Activated T-cell treated with anti-CD3 and anti-CD28 coated beads, Interleukin-2, amount 50 U/mL, for 4 hours (primary cell): ENCODE results near the gene UBL4B. TPM values are rescaled to one million over a fixed set of nuclear protein-coding genes. Genes with fewer than 3 reads are reported as not detected.

Source experiments
- ATAC-seq, 2 donors: fragments of 200-7000 bp; cut with Tn5 transposase; one replicate each; pipeline ENCODE4 v1.10.0; 2021
- DNase-seq: peaks from one replicate; pipeline ENCODE4 v3.0.0-alpha.2; 2020
- H3K27me3 Mint-ChIP-seq: one replicate; pipeline ENCODE4 v1.8.0; 2021; ENCODE audit warnings: low read depth, mixed read lengths
- H3K36me3 Mint-ChIP-seq: one replicate; pipeline ENCODE4 v1.8.0; 2022; ENCODE audit warnings: mixed read lengths; ENCODE audit not compliant: insufficient read depth
- H3K4me1 Mint-ChIP-seq: one replicate; pipeline ENCODE4 v1.8.0; 2021; ENCODE audit warnings: low read depth, mixed read lengths
- H3K4me3 Mint-ChIP-seq: one replicate; pipeline ENCODE4 v1.8.0; 2021; ENCODE audit warnings: mild to moderate bottlenecking, moderate library complexity, mixed read lengths
- H3K9me3 Mint-ChIP-seq: one replicate; pipeline ENCODE4 v1.8.0; 2021; ENCODE audit warnings: mixed read lengths
- total RNA-seq, 3 donors: library from RNA; stranded (reverse); gene quantifications; one replicate each; pipeline ENCODE4 v1.2.1, GENCODE V29; 2021

Gene UBL4B
- total RNA-seq, 3 donors from 2014 or later, result not detected

DNA sequence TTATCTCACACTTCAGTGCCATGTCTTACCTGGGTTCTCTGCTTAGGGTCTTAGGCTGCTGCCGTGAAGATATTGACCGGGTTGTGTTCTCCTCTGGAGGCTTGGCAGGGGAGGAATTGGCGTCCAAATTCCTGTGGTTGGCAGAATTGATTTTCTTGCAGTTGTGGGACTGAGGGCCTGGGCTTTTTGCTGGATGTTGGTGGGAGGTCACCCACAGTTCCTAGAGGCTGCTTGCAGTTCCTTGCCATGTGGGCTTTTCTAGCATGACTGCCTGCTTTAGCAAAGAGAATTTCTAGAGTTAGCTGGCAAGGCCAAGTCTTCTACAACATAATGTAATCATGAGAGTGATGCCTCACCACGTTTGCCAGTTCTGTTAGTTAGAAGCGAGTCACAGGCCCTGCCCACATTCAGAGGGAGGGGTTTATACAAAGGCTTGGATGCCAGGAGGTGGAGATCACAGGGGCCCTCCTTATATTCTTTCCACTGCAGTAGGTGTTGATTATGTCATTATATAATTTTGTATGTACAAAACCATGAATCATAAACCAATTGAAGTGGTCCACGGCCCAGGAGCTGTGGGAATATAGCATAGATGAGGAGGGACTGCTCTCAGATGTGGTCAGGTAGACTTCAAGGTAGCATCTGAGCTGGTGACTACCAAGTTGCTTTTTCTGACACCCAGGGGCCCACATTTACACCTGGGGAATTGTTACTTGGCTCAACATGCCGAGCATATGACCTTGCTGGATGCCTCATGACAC is 6.6 kb downstream of the UBL4B start:
- ATAC-seq, result peak; percentile 80 to 83
- H3K36me3 Mint-ChIP-seq, result no peaks in the 10 kb centered on the region
- H3K9me3 Mint-ChIP-seq, result no peaks in the 10 kb centered on the region
- peaks cover 31% of the 10 kb centered on the region for H3K27me3 Mint-ChIP-seq
- DNase-seq, result no peak
- H3K4me1 Mint-ChIP-seq, result peaks cover 5% of the 10 kb centered on the region
- no peak overlapping the region for H3K4me3 Mint-ChIP-seq

DNA sequence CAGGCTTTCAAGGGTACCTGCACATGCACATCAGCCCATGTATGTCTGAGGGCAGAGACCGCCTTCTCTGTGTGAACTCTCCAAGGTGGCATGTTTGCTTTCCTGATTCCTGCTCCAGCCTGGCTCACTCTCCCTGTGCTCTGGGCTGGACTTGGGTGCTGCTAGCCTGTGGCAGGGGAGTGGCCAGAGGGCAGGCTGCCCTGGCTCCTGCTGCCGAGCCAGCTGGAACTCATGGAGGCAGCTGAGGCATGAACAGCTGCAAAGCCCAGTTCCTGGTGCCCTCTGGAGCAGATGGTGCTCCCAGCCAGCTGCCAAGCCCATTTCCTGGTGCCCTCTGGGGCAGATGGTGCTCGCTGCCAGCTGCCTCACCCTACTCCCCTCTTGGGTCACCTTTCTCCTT is 7.6 kb downstream of the UBL4B start:
- no peak for ATAC-seq
- DNase-seq, result no peak
- H3K27me3 Mint-ChIP-seq, result peaks cover 33% of the 10 kb centered on the region
- H3K4me1 Mint-ChIP-seq, result peaks cover 5% of the 10 kb centered on the region
- H3K9me3 Mint-ChIP-seq, result no peaks in the 10 kb centered on the region
- no peak overlapping the region for H3K4me3 Mint-ChIP-seq
- no peaks in the 10 kb centered on the region for H3K36me3 Mint-ChIP-seq

DNA sequence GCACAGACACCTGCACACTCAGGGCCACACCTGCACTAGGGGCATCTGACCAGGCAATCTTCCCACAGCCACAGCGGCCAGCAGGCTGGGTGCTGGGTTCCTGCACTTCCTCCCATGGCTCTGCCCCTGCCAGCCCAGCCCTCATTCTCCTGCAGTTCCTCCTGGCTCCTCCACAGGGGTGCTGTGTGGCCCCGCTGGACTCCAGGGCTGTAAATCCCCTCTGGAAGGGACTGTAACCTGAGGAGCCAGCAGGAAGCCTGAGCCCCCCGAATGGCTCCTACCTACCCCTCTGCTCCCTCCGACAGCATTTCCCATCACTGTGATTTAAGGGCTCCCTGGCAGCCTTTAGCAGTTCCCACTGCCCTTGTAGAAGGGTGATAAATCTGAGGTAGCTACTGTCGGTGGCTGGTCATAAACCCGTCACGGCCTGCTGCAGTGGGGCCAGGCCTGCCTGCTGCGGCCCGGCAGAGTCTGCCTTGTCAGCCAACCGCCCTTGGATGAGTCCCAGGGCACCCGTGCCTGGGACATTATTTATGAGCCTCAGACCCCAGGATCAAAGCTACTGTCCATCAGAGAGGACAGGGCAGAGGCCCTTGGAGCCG is 8.8 kb downstream of the UBL4B start:
- ATAC-seq, result no peak
- no peak for DNase-seq
- H3K4me3 Mint-ChIP-seq, result no peak overlapping the region
- peaks cover 3% of the 10 kb centered on the region for H3K9me3 Mint-ChIP-seq
- peaks cover 39% of the 10 kb centered on the region for H3K27me3 Mint-ChIP-seq
- H3K4me1 Mint-ChIP-seq, result peaks cover 5% of the 10 kb centered on the region
- no peaks in the 10 kb centered on the region for H3K36me3 Mint-ChIP-seq

DNA sequence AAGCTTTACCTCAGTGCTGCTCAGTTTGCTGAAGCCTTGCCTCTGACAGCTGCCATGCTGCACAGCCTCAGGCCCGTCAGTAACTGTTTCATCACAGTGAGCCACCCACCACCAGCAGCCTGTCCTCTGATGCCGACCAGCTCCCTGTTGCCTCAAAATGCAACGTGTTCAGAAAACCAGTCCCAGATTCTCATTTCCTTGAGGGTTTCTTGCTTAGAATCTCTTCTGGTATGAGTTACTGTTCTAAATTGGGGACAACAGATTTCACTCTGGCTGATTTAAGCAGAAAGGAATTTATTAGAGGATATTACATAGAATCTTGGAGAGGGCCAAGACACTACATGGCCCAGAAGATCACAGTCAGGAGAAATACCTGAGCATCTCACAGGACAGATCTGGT is 11.0 kb downstream of the UBL4B start:
- peaks cover 5% of the 10 kb centered on the region for H3K4me1 Mint-ChIP-seq
- ATAC-seq (no peak), DNase-seq (no peak)
- no peak overlapping the region for H3K4me3 Mint-ChIP-seq
- no peaks in the 10 kb centered on the region for H3K36me3 Mint-ChIP-seq
- H3K9me3 Mint-ChIP-seq, result peaks cover 3% of the 10 kb centered on the region
- peaks cover 31% of the 10 kb centered on the region for H3K27me3 Mint-ChIP-seq

DNA sequence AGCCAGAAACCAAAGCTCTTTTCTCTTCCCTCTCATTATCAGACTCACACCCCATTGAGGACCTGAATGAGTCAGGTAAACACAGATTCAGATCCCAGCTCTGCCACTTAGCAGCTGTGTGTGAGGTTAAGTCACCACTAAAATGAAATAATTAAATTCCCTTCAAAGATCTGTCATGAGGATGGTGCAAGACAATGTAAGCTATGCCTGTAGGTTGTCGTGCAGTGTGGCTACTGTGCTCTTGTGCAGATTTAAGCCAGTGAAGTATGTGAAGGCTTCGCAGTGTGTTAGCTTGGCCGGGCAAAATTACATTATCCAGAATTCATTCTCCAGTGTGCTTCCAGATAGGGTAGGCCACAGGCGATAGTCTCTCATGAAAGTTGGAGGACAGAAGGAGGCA is 13.6 kb downstream of the UBL4B start:
- Mint-ChIP-seq H3K27me3 (peaks cover 48% of the 10 kb centered on the region), H3K4me1 (peaks cover 2% of the 10 kb centered on the region), H3K9me3 (peaks cover 3% of the 10 kb centered on the region), H3K36me3 (no peaks in the 10 kb centered on the region), H3K4me3 (no peak overlapping the region)
- DNase-seq, result no peak
- ATAC-seq, result no peak

DNA sequence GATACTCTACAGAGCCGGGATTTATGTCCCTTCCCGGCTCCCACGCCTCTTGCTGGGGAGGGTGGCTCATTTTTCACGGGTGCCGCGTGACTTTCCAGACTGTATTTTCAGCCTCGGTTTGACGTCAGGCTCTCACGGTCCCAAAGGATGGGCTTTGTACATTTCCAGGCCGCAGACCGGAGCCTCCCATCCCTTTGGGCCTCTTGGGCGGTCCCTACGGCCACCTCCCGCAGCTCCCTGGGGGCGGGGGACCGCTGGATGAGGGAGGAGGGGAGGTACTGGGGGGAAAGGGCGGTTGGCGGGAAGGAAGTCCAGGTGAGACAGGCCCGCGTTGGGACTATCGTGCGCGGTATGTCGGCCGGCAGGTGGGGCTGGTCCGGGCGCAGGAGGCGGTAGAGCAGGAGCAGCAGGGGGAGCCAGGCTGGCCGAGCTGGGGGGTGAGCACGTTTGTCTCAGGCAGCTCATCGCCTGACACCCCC is 17.9 kb downstream of the UBL4B start:
- DNase-seq, result no peak
- peaks cover 3% of the 10 kb centered on the region for H3K9me3 Mint-ChIP-seq
- H3K36me3 Mint-ChIP-seq, result no peaks in the 10 kb centered on the region
- H3K4me3 Mint-ChIP-seq, result no peak overlapping the region
- peak in 1 of 2 donors; percentile 53 for ATAC-seq
- H3K4me1 Mint-ChIP-seq, result peaks cover 2% of the 10 kb centered on the region
- H3K27me3 Mint-ChIP-seq, result peaks cover 45% of the 10 kb centered on the region

DNA sequence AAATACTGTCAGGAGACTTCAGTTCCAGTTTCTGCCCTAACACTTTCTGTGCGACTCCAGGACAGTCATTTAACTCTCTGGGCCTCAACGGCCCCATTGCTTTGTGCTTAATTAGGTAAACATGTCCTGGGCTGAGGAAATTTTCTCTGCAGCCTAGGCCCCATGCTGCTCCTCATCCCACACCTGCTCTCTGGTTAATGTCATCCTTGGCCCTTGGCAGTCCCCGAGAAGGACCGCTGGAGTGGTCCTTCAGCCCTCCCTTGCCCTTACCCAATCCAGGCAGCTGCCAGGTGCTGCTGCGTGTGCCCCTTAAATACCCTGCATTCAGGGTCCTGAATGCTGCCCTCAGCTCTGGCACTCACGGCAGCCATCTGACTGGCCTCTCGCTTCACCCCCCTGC is 18.7 kb downstream of the UBL4B start:
- DNase-seq (no peak), ATAC-seq (no peak)
- Mint-ChIP-seq H3K27me3 (peaks cover 45% of the 10 kb centered on the region), H3K9me3 (peaks cover under 1% of the 10 kb centered on the region), H3K36me3 (no peaks in the 10 kb centered on the region), H3K4me3 (no peak overlapping the region), H3K4me1 (peaks cover 2% of the 10 kb centered on the region)

DNA sequence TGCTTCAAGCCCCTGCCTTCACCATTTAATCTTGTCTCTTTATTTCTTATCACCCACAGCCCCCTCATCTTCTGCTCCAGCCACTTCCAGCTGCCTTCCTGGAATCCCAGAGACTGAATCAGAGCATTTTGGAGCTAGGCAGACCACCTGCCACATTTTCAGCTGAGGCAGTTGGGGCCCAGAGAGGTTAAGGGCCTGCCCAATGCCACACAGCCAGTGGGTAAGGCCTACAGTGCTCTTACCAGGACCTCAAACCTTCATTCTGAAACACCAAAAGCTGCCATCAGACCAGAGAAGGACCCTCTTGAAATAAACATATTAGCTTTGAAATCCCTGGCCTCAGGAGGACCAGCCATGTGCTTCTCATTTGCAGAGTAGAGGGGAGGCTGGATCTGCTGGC is 20.4 kb downstream of the UBL4B start:
- no peak for DNase-seq
- ATAC-seq, result no peak
- H3K4me1 Mint-ChIP-seq, result peaks cover 12% of the 10 kb centered on the region
- no peaks in the 10 kb centered on the region for H3K9me3 Mint-ChIP-seq
- H3K27me3 Mint-ChIP-seq, result peaks cover 50% of the 10 kb centered on the region
- H3K4me3 Mint-ChIP-seq, result no peak overlapping the region
- H3K36me3 Mint-ChIP-seq, result no peaks in the 10 kb centered on the region

DNA sequence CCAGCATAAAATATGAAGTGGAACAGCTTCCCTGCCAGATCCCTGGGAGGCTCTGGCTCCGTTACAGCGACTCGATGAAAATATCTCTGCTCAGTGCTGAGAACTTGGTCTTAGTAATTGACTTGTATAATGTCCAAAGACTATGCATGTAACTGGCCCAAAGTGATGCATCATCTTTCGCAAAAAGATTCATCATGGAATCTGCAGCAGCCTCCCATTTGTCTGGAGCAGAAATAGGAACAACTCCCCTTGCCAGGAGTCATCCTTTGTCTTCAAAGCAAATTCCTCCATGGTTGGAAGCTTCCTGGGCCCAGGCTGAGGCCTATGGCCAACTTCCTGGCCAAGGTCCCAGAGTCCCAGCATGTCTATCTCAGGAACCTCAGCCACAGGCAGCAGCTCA is 21.2 kb downstream of the UBL4B start:
- no peaks in the 10 kb centered on the region for H3K9me3 Mint-ChIP-seq
- peaks cover 13% of the 10 kb centered on the region for H3K4me1 Mint-ChIP-seq
- DNase-seq (no peak), ATAC-seq (no peak)
- H3K4me3 Mint-ChIP-seq, result no peak overlapping the region
- H3K36me3 Mint-ChIP-seq, result no peaks in the 10 kb centered on the region
- peaks cover 48% of the 10 kb centered on the region for H3K27me3 Mint-ChIP-seq

DNA sequence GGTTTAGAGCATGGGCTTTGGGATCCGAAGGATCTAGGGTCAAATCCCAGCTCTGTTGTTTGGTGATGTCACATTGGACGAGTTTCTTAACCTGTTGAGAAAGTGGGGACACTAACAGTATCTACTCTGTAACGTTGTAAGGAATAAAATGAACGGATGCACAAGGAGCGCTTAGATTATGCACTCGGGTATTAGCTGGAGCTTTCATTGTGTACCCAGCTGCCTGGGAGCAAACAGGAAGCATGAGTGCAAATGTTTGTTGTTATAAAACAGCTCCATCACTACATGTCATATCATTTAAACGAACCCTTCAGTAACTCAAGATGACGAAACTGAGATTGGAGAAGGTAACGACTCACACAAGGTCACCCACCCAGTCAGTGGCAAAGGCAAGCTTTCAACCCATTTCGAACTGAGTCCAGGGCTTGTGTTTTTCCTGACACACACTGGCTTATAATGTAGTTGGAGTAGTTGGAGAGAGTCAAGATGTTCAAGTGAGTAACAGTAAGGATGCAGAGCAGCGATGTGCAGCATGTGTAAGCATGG is 21.9 kb downstream of the UBL4B start:
- peaks cover 13% of the 10 kb centered on the region for H3K4me1 Mint-ChIP-seq
- no peaks in the 10 kb centered on the region for H3K36me3 Mint-ChIP-seq
- peaks cover 45% of the 10 kb centered on the region for H3K27me3 Mint-ChIP-seq
- DNase-seq (no peak), ATAC-seq (no peak)
- H3K9me3 Mint-ChIP-seq, result no peaks in the 10 kb centered on the region
- H3K4me3 Mint-ChIP-seq, result no peak overlapping the region

DNA sequence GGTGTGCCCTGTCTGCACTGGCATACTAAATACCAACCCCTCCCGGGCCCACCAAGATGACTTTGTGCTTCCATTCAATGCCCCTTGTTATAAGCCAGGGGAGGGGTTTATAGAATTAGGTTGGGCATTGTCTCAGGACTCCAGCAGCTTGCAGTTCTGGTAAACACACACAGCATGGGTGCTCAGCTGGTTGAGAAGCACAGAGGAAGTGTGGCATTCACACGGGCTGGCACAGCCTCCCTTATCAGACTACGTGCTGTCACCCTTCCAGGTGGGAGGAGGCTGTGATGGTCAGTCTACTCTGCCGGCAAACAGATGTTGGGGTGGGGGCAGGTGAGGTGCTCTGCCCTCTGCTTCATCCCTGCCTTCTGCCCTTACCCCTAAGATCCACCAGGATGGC is 23.0 kb downstream of the UBL4B start:
- Mint-ChIP-seq H3K36me3 (no peaks in the 10 kb centered on the region), H3K4me3 (no peak overlapping the region), H3K9me3 (no peaks in the 10 kb centered on the region), H3K4me1 (peaks cover 13% of the 10 kb centered on the region), H3K27me3 (peaks cover 41% of the 10 kb centered on the region)
- peak in 1 of 2 donors; percentile 7 for ATAC-seq
- DNase-seq, result no peak

DNA sequence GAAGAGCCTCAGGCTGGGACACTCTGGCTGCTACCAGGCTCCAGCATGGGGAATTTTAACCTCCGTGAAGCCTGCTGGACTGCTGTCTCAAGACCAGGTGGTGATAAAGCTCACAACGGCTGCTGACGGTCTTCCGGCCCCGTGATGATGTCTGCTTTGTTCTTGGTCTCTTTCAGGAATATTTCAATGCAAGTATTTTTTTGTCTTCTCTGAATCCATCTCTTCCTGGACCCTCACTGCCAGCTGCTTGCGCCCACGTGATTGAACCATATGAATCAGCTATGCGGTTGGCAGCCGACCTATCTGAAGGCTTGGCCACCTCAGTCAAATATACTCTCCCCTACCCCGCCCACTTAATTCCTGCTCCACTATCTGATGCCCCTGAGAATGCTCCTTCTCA is 23.4 kb downstream of the UBL4B start:
- peaks cover 39% of the 10 kb centered on the region for H3K27me3 Mint-ChIP-seq
- no peaks in the 10 kb centered on the region for H3K9me3 Mint-ChIP-seq
- no peak overlapping the region for H3K4me3 Mint-ChIP-seq
- peaks cover 11% of the 10 kb centered on the region for H3K4me1 Mint-ChIP-seq
- no peaks in the 10 kb centered on the region for H3K36me3 Mint-ChIP-seq
- DNase-seq (no peak), ATAC-seq (no peak)

DNA sequence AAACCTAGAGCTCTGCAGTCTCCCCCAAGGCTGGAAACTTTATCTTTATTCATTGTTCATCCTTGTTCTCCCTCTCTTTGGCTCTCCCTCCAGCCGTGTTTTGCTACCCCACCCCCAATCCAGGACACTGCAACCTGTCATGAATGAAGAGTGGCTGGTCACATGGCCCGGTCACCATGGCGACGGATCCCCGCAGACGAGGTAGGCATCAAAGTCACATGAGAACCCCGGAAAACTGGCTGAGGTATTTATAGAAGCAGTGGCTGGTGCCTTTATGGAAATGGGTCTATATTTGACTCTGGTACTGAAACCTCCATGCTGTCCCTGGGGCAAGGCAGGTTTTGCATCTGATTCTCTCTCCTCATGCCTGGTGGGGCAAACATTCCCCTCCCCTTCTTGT is 24.7 kb downstream of the UBL4B start:
- Mint-ChIP-seq H3K9me3 (no peaks in the 10 kb centered on the region), H3K36me3 (no peaks in the 10 kb centered on the region), H3K4me1 (peaks cover 10% of the 10 kb centered on the region), H3K4me3 (no peak overlapping the region), H3K27me3 (peaks cover 28% of the 10 kb centered on the region)
- no peak for DNase-seq
- ATAC-seq, result peak in 1 of 2 donors; percentile 38

DNA sequence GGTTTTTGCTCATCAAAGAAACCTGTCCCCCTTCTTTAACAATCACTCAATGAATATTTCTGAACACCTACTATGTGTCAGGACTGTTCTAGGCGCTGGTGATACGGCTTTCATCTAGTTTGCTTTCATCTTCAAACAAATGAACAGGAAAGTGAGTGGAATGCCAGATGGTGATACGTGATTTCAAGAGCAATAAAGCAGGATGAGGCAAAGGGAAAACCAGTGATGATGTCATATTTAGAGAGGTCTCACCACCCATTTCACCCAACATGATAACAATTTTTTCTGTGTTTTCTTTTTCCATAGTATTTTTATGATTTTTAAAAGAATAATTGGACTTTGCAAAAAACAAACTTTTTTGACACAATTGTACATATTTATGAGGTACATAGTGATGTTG is 26.7 kb downstream of the UBL4B start:
- DNase-seq (no peak), ATAC-seq (no peak)
- Mint-ChIP-seq H3K4me3 (no peak overlapping the region), H3K9me3 (no peaks in the 10 kb centered on the region), H3K36me3 (no peaks in the 10 kb centered on the region), H3K4me1 (peaks cover 10% of the 10 kb centered on the region), H3K27me3 (peaks cover 26% of the 10 kb centered on the region)

DNA sequence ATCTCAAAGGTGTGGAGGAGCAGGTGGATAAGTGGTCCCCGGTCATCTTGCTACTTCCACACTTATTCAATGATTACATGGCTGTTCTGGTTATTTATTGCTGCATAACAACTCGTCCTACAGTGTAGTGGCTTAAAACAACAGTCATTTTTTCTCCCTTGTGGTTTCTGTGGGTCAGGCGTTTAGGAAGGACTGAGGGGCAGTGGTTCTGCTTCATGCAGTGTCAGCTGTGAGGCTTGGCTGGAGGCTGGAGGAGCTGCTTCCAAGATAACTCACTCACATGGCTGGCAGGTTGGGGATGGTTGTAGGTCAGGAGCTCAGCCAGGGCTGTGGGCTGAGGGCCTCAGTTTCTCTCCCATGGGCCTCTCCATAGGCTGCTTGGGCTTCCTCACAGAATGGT is 32.1 kb downstream of the UBL4B start:
- no peaks in the 10 kb centered on the region for H3K36me3 Mint-ChIP-seq
- H3K27me3 Mint-ChIP-seq, result peaks cover 7% of the 10 kb centered on the region
- no peaks in the 10 kb centered on the region for H3K4me1 Mint-ChIP-seq
- H3K9me3 Mint-ChIP-seq, result no peaks in the 10 kb centered on the region
- ATAC-seq, result no peak
- H3K4me3 Mint-ChIP-seq, result no peak overlapping the region
- no peak for DNase-seq
